H1 (cell line): ENCODE measurements around the gene VWF.

Source experiments
- BACH1 ChIP-seq: IDR thresholded peaks from 2 replicates; pipeline ENCODE4 v1.6.1; 2012; ENCODE audit warnings: low read length, improper control_type of control experiment
- CHD1 ChIP-seq: IDR thresholded peaks from 2 replicates; pipeline ENCODE4 v1.6.1; 2012; ENCODE audit warnings: low read depth, low read length, improper control_type of control experiment
- CREB1 ChIP-seq: IDR thresholded peaks from 2 replicates; pipeline ENCODE4 v1.6.1; 2012; ENCODE audit warnings: inconsistent platforms
- CTCF ChIP-seq, 3 experiments: IDR thresholded peaks; 1 replicate in 2 of 3; 2 replicates in 1 of 3; pipeline versions ENCODE4 v1.5.1 to v1.6.1; 2011; ENCODE audit warnings: low read length in 3 of 3, mild to moderate bottlenecking in 3 of 3, inconsistent platforms in 2 of 3, low read depth in 1 of 3, moderate library complexity in 1 of 3; ENCODE audit not compliant: insufficient read depth in 1 of 3; ENCODE audit errors: control extremely low read depth in 1 of 3
- HDAC2 ChIP-seq, 2 experiments: fragments of 300-600 bp in 1 of 2; sonication (generic) in 1 of 2; IDR thresholded peaks; 2 replicates each; pipeline ENCODE4 v1.6.1; 2011 to 2012; ENCODE audit warnings: low read depth in 2 of 2, low read length in 2 of 2, mild to moderate bottlenecking in 2 of 2, moderate library complexity in 2 of 2, borderline replicate concordance in 1 of 2, inconsistent platforms in 1 of 2
- JUN ChIP-seq: IDR thresholded peaks from 2 replicates; pipeline ENCODE4 v1.6.1; 2011; ENCODE audit warnings: low read depth, mild to moderate bottlenecking, improper control_type of control experiment, low read length
- POLR2A ChIP-seq, 2 experiments: IDR thresholded peaks; 1 replicate in 1 of 2; 2 replicates in 1 of 2; pipeline ENCODE4 v1.6.1; 2011; ENCODE audit warnings: low read depth in 2 of 2, low read length in 2 of 2, mild to moderate bottlenecking in 2 of 2; ENCODE audit errors: control extremely low read depth in 1 of 2
- RAD21 ChIP-seq, 2 experiments: IDR thresholded peaks in 1 of 2; conservative IDR thresholded peaks in 1 of 2; 2 replicates each; pipeline ENCODE4 v1.6.1; 2011; ENCODE audit warnings: low read depth in 2 of 2, low read length in 2 of 2, improper control_type of control experiment in 1 of 2, inconsistent platforms in 1 of 2, mild to moderate bottlenecking in 1 of 2, moderate library complexity in 1 of 2

- no peak for TF ChIP-seq CTCF (IDR thresholded peaks at IDR 0.05; ENCODE audit: control extremely low read depth in 1 of 3, insufficient read depth in 1 of 3, low read depth in 1 of 3, low read length in 3 of 3)
- TF ChIP-seq RAD21 (IDR thresholded peaks at IDR 0.05 in 1 of 2, conservative IDR thresholded peaks at IDR 0.05 in 1 of 2; ENCODE audit: low read depth in 2 of 2, low read length in 2 of 2): no peak
- TF ChIP-seq JUN: no peak
- no peak for TF ChIP-seq BACH1
- no peak for TF ChIP-seq POLR2A (IDR thresholded peaks at IDR 0.05; ENCODE audit: control extremely low read depth in 1 of 2, low read depth in 2 of 2, low read length in 2 of 2)
- no peak for TF ChIP-seq HDAC2 (IDR thresholded peaks at IDR 0.05; ENCODE audit: borderline replicate concordance in 1 of 2, low read depth in 2 of 2, low read length in 2 of 2)
- TF ChIP-seq CHD1: no peak
- no peak for TF ChIP-seq CREB1
These were observed 209.0 kb downstream of the VWF start for GRCh38 chr12:5915511-5915910.
